IPS-18c (cell line): ENCODE data around the gene NSF.
"Not testable (repeated sequence)": the region's sequence is repeated elsewhere in the genome, so short reads cannot be mapped to it uniquely, and the experiment has no call there.

ENCODE experiments used
- H3K4me3 ChIP-seq: 2 replicates; pipeline ENCODE4 v1.7.0; 2013; ENCODE audit warnings: low read depth, mild to moderate bottlenecking, low read length, moderate library complexity; ENCODE audit not compliant: insufficient read depth
- H3K9me3 ChIP-seq: one replicate; pipeline ENCODE4 v1.6.1; 2013; ENCODE audit warnings: mild to moderate bottlenecking, low read length, moderate library complexity; ENCODE audit not compliant: control insufficient read depth, insufficient read depth

The NSF gene

DNA sequence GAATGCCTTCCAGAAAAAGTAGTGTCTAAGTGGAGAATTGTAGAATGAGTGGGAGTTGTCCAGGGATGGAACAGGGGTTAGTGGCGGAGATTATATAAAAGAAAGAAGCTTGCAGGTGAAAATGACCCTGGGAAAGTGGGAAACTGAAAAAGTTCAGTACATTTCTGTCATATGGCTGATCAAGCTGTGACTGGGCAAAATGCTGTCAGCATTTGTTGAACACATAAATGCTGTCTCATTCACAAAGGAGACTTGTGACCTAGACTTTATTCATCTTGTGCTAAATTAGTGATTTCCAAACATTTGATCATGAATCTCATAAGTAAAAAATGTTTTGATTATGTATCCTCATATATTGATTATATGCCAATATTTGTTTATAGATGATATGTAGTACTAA is 28.5 kb downstream of the NSF start:
- H3K9me3 ChIP-seq, H3K4me3 ChIP-seq: not testable (repeated sequence)

DNA sequence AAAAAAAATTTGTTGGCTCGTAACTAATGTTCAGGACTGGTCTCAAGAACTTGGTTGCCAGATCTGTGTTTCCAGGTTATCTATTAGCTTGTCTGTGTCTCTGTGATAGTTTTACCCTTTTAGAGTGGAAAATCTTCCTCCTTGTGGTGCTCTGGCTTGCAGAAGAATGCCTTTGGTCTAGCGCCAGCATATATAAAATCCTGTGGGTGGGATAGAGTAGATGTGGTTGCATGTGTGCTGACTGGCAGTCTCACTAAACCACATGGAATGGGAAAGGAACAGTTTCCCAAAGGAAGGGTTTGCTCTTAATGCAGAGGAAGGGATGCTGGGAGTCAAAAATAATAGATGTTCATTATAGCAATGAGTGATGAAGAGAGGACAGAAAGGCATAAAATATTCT is 33.3 kb downstream of the NSF start:
- H3K4me3 ChIP-seq, H3K9me3 ChIP-seq: not testable (repeated sequence)

DNA sequence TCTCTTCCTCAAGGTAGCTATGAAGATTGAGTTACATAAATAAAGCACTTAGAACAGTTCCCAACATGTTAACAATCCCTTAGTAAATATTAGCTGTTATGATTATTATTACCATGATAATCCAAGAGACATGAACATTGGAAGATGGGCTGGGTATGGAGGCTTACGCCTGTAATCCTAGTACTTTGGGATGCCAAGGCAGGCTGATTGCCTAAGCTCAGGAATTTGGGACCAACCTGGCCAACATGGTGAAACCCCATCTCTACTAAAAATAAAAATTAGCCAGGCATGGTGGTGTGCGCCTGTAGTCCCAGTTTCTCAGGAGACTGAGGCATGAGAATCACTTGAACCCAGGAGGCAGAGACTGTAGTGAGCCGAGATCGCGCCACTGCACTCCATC is 34.3 kb downstream of the NSF start:
- H3K9me3 ChIP-seq, H3K4me3 ChIP-seq: not testable (repeated sequence)

DNA sequence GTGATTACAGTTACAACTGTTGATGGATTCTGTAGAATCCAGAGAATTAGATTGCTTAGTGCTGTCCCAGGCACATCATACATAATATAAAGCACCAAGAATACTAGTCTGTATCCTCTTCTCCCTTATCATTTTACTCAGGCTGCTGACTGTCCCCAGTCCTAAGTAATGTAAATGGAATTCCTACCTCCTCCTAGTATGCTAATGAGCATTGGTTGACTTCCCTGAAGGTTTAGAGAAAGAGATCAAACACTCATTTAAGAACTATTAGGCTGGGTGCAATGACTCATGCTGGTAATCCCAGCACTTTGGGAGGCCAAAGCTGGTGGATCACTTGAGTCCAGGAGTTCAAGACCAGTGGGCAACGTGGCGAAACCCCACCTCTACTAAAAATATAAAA is 37.0 kb downstream of the NSF start:
- not testable (repeated sequence) for H3K4me3 ChIP-seq, H3K9me3 ChIP-seq

DNA sequence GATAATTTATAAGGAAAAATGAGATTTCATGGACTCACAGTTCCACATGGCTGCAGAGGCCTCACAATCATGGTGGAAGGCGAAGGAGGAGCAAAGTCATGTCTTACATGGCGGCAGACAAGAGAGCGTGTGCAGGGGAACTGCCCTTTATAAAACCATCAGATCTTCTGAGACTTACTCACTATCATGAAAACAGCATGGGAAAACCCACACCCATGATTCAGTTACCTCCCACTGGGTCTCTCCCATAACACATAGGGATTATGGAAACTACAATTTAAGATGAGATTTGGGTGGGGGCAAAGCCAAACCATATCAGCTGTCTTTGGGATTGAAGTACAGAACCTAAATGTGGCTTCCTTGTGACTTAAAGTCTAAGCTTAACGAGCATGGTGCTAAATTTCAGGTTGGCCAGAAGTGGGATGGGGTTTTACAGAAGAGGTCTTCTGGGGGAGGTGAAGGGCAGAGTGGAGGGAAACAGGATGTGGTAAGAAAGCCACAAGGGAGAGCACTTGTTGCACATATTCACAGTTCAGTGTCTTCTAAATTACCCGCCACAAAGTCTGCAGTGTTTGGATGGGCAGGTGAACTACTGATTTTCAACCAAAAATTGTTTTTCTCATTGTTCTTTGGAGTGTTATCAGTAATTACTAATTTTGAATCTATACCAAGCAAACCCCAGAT is 38.4 kb downstream of the NSF start:
- H3K9me3 ChIP-seq, H3K4me3 ChIP-seq: not testable (repeated sequence)

DNA sequence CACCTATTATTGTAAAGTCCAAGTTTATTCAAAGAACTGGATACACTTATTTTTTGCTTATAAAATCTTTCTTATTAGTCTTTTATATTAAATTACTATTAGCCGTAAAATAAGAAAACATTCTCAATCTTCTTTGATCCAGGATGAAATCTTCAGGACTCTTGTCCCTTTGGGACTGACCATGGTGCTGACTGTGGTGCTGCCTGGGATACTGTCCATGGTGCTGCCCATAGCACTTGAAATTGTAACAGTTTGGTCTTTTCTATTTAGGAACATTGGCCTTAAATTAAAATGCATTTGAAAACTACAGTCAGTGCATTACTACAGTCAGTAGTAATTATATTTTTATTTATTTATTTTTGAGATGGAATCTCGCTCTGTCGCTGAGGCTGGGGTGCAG is 41.7 kb downstream of the NSF start:
- not testable (repeated sequence) for H3K4me3 ChIP-seq, H3K9me3 ChIP-seq

DNA sequence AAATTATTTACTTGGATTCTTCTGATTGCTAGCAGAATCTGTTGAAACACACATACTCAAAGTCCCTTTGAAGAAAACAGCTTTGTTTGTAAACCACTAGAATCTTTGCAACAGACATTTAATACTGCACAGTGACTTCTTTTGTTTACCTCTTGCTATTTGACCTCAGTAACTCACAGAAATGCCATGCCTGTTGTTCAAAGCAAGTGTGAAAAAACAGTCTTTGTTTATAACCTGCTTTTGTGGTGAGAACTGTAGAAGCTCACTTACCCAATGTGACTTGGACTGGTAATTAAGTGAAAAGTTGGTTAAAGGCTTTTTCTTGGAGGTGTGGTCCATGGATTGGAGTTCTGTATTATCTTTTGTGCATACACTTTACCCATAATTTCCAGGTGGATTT is 44.4 kb downstream of the NSF start:
- not testable (repeated sequence) for H3K9me3 ChIP-seq, H3K4me3 ChIP-seq

DNA sequence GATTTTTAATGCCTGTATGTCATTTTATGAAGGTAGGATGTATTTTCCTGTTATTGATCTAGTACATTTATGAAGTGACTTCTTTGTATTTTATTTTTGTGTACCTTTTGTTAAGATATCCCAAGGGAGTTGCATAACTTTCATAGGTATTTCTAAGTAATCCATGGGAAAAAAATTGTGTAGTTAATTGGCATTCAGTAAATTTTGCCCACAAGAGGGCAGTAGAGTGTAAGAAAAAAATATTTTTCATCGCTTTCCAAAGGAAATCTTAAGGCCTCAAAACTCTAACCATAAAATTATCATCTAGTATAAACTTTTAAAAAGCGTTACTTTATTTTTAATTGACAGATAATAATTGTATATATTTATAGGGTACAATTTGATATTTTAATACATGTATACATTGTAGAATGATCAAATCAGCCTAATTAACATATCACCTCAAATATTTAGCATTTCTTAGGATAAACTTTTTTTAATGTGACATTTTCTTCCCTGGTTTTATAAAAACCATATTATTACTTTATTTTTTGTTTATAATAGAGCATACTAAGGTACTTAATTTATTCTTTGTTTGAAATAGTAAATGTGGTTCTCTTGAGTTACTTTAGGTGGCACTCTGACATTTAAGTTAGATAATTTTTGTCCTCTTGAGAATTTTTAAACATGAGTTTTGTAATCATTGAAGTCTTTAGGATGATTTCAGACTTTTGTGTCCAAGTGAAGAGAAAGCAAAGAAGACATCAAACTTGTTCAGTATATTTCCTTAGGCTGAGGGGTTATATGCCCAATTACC is 51.6 kb downstream of the NSF start:
- H3K4me3 ChIP-seq, H3K9me3 ChIP-seq: not testable (repeated sequence)

DNA sequence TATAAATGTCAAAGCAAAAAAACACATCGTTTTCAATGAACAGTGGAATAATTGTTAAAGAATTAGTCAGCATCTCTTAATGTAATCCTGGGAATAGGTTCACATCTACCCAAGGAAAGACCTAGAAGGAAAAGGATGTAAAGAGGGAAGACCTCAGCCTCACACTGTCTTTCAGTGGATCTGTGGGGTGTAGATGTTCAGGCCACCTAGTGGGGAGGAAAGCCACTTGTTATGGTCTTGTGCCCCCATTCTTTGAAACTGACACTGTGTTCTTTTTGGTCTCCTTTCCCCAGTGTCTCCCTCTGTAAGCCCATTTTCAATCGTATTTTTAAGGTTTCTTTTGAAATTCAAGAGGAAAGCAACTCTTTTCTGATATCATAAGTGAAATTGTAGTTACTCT is 56.8 kb downstream of the NSF start:
- H3K4me3 ChIP-seq, H3K9me3 ChIP-seq: not testable (repeated sequence)

DNA sequence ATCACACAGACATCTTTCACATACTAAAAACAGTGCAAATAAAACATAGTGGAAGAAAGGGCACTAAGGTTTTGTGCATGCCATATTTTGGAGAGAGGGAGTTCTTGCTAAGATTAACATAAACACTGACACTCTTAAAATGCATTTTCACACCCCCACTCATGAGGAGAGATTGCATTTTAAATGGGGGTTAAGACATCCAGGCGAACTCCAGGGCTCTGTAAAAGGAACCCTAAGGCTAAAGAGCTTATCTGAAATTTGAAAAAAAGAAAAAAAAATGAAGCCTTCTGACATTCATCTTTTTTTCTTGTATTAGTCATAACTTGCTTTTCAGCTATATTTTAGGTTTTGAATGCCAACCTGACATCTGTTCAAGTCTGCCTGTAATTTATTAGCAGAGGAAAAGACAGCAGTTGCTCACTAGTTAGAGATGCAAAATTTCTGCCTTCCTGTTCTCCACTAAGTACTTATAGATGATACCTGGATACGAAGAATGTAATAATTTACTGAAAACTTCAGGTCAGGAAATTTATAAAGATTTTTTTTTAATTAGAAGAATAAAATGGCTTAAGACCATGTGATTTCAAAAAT is 57.3 kb downstream of the NSF start:
- not testable (repeated sequence) for H3K4me3 ChIP-seq, H3K9me3 ChIP-seq

DNA sequence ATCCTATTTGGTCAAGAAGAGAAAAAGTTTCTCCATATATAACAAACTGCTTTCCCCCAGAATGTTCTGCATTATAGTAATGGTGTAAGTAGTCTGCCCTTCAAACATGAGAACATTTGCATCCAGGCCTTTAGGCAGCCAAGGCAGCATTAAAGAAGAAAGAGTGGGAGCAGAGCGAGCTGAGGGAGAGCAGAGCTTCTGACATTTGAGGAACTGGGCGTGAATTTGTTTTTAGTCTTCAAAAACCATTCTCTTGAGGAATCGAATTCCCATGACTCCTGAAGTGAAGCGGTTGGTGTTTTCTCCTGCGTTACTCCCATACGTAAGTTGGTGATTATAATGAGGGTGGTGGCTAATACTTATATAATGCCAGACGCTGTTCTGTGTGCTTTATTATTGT is 58.8 kb downstream of the NSF start:
- not testable (repeated sequence) for H3K4me3 ChIP-seq, H3K9me3 ChIP-seq

DNA sequence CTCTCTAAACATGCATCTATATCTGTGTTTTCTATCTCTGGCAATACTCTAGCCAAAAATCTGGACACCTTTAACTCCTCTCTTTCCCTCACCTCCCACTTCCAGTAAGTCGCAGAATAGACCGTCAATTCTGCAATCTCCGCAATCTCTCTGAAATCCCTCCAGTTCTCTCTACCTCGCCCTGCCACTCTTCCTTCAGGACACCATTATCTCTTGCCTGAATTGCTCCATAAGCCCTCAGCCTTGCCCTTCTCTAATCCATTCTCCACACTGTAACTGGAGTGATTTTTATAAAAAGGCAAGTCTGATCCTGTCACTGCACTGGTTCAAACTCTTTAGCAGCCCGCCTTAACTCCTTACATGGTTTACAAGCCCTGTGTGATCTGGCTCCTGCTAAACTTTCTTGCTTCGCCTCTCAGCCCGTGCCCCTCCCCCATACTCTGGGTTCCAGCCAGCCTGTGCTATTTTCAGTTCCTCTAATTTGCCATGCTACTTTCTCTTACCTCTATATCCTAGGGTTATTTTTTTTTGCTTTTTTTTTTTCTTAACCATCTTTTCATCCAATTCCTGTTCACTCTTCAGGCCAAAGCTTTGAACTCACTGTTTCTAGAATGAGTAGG is 61.7 kb downstream of the NSF start:
- H3K9me3 ChIP-seq, H3K4me3 ChIP-seq: not testable (repeated sequence)

DNA sequence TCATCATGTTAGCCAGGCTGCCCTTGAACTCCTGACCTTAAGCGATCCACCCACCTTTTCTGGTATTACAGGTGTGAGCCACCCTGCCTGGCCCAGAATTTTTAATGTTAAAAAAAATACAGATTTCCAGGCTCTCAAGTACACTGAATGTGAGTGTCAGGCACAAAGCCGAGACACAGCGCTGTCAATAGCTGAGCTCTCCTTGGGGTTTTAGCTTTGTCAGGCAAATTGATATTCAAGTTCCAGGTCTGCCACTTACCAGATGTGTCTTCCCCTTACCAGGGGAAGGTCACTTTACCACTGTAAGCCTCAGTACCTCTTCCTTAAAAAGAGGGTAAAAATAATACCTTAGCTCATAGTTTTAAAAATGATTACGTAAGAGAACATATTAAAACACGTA is 67.8 kb downstream of the NSF start:
- not testable (repeated sequence) for H3K9me3 ChIP-seq, H3K4me3 ChIP-seq

DNA sequence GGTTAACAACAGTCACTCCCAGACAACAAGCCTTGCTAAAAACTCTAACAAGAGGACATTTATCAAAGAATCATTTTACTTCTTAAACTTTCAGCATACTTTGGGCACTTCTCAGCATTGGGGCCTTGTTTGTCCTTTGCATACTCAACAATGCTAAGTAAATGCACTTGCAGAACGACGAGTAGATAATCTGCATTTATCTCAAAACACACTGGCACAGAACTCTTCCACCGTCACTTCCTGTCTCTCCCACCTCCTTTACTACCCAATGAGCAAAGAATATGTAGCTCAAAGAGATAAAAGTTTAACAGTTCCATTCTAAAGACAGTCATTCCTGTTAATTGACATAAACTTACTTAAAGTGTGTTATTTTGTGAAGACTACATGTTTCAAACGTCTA is 69.2 kb downstream of the NSF start:
- not testable (repeated sequence) for H3K9me3 ChIP-seq, H3K4me3 ChIP-seq

DNA sequence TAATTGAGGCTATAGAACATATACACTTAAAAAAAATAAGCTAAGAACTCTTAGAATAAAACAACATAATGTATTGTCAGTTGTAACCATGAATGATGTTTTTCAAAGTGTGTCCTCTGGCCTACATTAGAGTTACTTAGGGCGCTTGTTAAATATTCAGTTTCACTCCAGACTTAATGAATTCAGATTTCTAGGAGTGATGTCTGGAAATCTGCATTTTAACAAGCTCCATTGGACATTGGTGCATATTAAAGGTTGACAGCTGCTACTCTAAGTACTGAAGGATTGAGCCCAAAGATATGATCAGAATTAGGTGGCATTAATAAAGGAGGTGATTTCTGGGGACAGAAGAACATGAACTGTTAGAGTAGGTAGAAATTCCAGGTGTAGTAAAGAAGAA is 72.7 kb downstream of the NSF start:
- H3K4me3 ChIP-seq, H3K9me3 ChIP-seq: not testable (repeated sequence)

DNA sequence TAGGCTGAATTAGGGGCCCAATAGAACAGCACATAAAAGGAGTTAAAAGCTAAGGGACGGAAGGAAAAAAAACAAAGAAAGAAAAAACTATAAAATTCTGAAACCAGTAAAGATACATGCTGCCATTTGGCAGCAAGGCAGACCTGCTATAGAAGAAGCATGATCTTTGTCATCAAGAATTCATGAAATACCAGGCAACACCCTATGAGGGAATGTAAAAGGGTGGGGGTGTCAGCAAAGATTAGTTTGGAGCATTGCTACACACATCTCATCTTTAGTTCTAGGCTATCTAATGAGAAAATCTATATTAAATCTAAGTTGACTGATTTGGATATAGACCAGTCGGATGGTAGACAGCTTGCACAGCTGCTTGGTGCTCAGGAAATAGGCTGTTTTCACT is 73.1 kb downstream of the NSF start:
- H3K9me3 ChIP-seq, H3K4me3 ChIP-seq: not testable (repeated sequence)

DNA sequence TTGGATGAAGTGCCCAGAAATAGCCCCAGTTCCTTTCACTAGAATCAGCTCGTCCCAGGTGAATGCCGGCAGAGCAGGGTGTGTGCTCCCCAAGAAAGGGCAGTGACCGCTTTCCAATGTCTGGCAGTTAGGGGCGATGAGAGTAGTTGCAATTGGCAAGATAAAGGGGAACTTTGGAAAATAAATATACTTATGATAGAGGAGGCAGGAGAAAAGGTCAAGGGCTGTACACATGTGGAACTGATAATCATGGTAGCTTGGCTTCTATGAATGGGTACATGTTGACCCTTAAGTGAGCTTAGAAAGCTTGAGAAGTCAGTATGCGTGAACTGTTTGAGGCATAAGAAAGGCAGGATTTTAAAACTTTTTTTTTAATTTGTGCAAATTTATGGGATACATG is 75.5 kb downstream of the NSF start:
- not testable (repeated sequence) for H3K4me3 ChIP-seq, H3K9me3 ChIP-seq

DNA sequence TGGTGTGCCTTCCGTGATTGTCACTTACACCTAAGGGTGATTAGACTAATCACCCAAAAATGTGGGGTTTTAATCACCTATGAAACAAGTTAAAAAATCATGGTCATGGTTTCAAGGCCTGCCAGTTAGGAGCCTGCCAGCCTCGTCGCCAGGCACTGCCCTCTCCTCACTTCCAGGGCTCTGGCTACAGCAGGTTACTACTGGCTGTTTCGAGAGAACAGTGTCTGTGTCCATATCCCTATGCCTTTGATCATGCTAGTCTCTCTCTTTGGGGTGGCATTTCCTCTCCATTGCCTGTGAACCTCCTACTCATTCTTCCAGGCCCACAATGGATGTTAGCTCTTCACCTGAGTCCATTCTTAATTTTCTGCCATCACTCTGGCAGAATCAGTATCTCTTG is 80.3 kb downstream of the NSF start:
- H3K9me3 ChIP-seq, H3K4me3 ChIP-seq: not testable (repeated sequence)
